Ovary (tissue), 9 donors: ENCODE results near the gene MTRFR. TPM values are rescaled to one million over a fixed set of nuclear protein-coding genes. Genes with fewer than 3 reads are reported as not detected.
A peak's percentile ranks its signal among the peaks of the same experiment; 100 is the strongest.

Experiments used
- DNase-seq, 5 donors: peaks; one replicate each; pipeline ENCODE4 v3.0.0-alpha.2; 2019 to 2020
- H3K27ac ChIP-seq, 2 donors: fragments of 200-600 bp; one replicate each; pipeline versions ENCODE4 v1.5.1 to v1.8.0; 2019 to 2022
- H3K27me3 ChIP-seq: fragments of 200-600 bp; one replicate; pipeline ENCODE4 v1.8.0; 2022
- H3K36me3 ChIP-seq: fragments of 200-600 bp; sonication (generic); one replicate; pipeline ENCODE4 v1.5.1; 2019
- H3K4me1 ChIP-seq: one replicate; pipeline ENCODE4 v1.8.1; 2013; ENCODE audit warnings: mild to moderate bottlenecking, moderate library complexity; ENCODE audit not compliant: insufficient read depth
- H3K4me3 ChIP-seq: fragments of 200-600 bp; sonication (generic); one replicate; pipeline ENCODE4 v1.5.1; 2017
- H3K9me3 ChIP-seq, 2 donors: fragments of 200-600 bp in 1 of 2; sonication (generic) in 1 of 2; one replicate each; pipeline versions ENCODE4 v1.5.1 to v1.8.1; 2013 to 2019; ENCODE audit warnings: mild to moderate bottlenecking in 1 of 2, moderate library complexity in 1 of 2
- CTCF ChIP-seq, 3 donors: fragments of 450-650 bp in 2 of 3; fragments of 200-600 bp in 1 of 3; IDR thresholded peaks; one replicate each; pipeline versions ENCODE4 v1.5.1 to v1.8.0; 2016 to 2022; ENCODE audit warnings: antibody characterized with exemption in 3 of 3, mild to moderate bottlenecking in 1 of 3
- EP300 ChIP-seq: sonication (generic); formaldehyde crosslinking; IDR thresholded peaks from one replicate; pipeline ENCODE4 v1.6.1; 2017; ENCODE audit warnings: antibody characterized with exemption
- POLR2A ChIP-seq: fragments of 450-650 bp; IDR thresholded peaks from one replicate; pipeline ENCODE4 v1.6.1; 2017; ENCODE audit warnings: antibody characterized with exemption, mild to moderate bottlenecking, moderate library complexity
- WGBS, 3 donors: extraction: QIAGEN DNeasy Blood & Tissue Kit in 1 of 3; methylation state at CpG; one replicate each; pipeline versions ENCODE4 v1.1.5 to v1.1.7; 2013 to 2017; 5-methylcytosine and 5-hydroxymethylcytosine counted together
- intact Hi-C, 4 donors: fragments of 100-400 bp; cut with DNase I; formaldehyde crosslinking; loops; one replicate each; pipeline versions ENCODE4 v1.11.0 to v1.15.1; 2022 to 2023
- polyA plus RNA-seq, 2 donors: library from polyadenylated mRNA; stranded (reverse); fragments of 200-250 nt in 1 of 2; fragments of 350-450 nt in 1 of 2; fragmentation: Illumina TruSeq in 1 of 2; extraction: RNeasy Lipid Tissue Mini Kit (QIAGEN cat#74804) in 1 of 2; gene quantifications; one replicate each; pipeline ENCODE4 v1.2.3, GENCODE V29; 2013 to 2014
- total RNA-seq, 7 donors: library from RNA; depleted of rRNA in 2 of 7; stranded (reverse); fragments of >200 nt in 2 of 7; fragmentation: NEBNext Ultra II Directional in 3 of 7; extraction: Animal tissue kit (Norgen Biotek cat#: 25700) in 3 of 7; gene quantifications; one replicate each; pipeline versions ENCODE4 v1.1.0 to v1.2.4, GENCODE V29; 2016 to 2023
- donor health status: DM: no; HTN: no; CAD: no; lungs with moderate emphysema.
- donor health status: DM: no; HTN: no; CAD: no.
- donor health status: Bipolar disorder and iron deficiency.
- donor health status: DM: yes; HTN: yes; CAD: no.
- donor health status: DM: no; HTN: no; CAD: no.
- donor health status: DM: yes; HTN: yes; CAD: no.

MTRFR gene
- total and polyA plus RNA-seq, 9 donors = 13.4 to 21.2 (median 17.5) TPM

- TF ChIP-seq POLR2A = no peak
- H3K9me3 ChIP-seq = no peaks in the 10 kb centered on the region
- no peak for DNase-seq
- WGBS, 3 donors = 59 to 74% (median 70%) methylated on average over 9 of the region's 9 CpGs
- intact Hi-C loops = no loop called here
- H3K27ac ChIP-seq = no peak overlapping the region
- H3K36me3 ChIP-seq = no peaks in the 10 kb centered on the region
- H3K4me3 ChIP-seq = no peak overlapping the region
- H3K4me1 ChIP-seq = no peaks in the 10 kb centered on the region
- no peaks in the 10 kb centered on the region for H3K27me3 ChIP-seq
These were observed 53.6 kb downstream of the MTRFR start for GRCh38 chr12:123286652-123287373.

- Histone ChIP-seq H3K9me3 (no peaks in the 10 kb centered on the region), H3K4me3 (no peak overlapping the region), H3K27ac (no peak overlapping the region), H3K36me3 (no peaks in the 10 kb centered on the region), H3K27me3 (no peaks in the 10 kb centered on the region), H3K4me1 (no peaks in the 10 kb centered on the region)
- no peak for DNase-seq
- intact Hi-C loops = no loop called here
- TF ChIP-seq EP300 (no peak), CTCF (IDR thresholded peaks at IDR 0.05) (no peak), POLR2A (no peak)
- 83 to 85% (median 85%) methylated on average over 20 of the region's 20 CpGs for WGBS, 3 donors
These were observed 55.6 kb downstream of the MTRFR start for GRCh38 chr12:123288751-123289346.

GRCh38 chr12:123289911-123290310 is 56.7 kb downstream of the MTRFR start:
- H3K36me3 ChIP-seq = no peaks in the 10 kb centered on the region
- intact Hi-C loops = no loop called here

GRCh38 chr12:123293178-123293760 is 60.0 kb downstream of the MTRFR start:
- WGBS, 3 donors = 90 to 93% (median 91%) methylated on average over 9 of the region's 9 CpGs
- Histone ChIP-seq H3K4me1 (no peaks in the 10 kb centered on the region), H3K27me3 (no peaks in the 10 kb centered on the region), H3K4me3 (no peak overlapping the region), H3K9me3 (no peaks in the 10 kb centered on the region), H3K27ac (no peak overlapping the region), H3K36me3 (no peaks in the 10 kb centered on the region)
- DNase-seq = no peak
- intact Hi-C loops = no loop called here
- TF ChIP-seq EP300 = no peak
- TF ChIP-seq CTCF (IDR thresholded peaks at IDR 0.05) = no peak
- no peak for TF ChIP-seq POLR2A

More at GRCh38 chr12:123289911-123290310, 56.7 kb downstream of the MTRFR start:
- no peaks in the 10 kb centered on the region for H3K27me3 ChIP-seq
- H3K4me3 ChIP-seq = no peak overlapping the region
- WGBS, 3 donors = 89 to 93% (median 90%) methylated on average over 11 of the region's 11 CpGs
- H3K9me3 ChIP-seq = no peaks in the 10 kb centered on the region
- TF ChIP-seq CTCF (IDR thresholded peaks at IDR 0.05) (no peak), POLR2A (no peak), EP300 (no peak)
- no peak overlapping the region for H3K27ac ChIP-seq
- H3K4me1 ChIP-seq = no peaks in the 10 kb centered on the region
- peak in 1 of 5 donors; percentile 5 for DNase-seq

GRCh38 chr12:123305136-123305535 is 71.9 kb downstream of the MTRFR start:
- no peak overlapping the region for H3K4me3 ChIP-seq
- no peak for DNase-seq
- intact Hi-C loops = no loop called here
- no peak for TF ChIP-seq POLR2A
- no peak for TF ChIP-seq EP300
- TF ChIP-seq CTCF (IDR thresholded peaks at IDR 0.05) = no peak
- no peaks in the 10 kb centered on the region for H3K4me1 ChIP-seq
- no peaks in the 10 kb centered on the region for H3K9me3 ChIP-seq
- H3K27me3 ChIP-seq = no peaks in the 10 kb centered on the region
- no peak overlapping the region for H3K27ac ChIP-seq
- 76 to 82% (median 81%) methylated on average over 3 of the region's 3 CpGs for WGBS, 3 donors
- H3K36me3 ChIP-seq = no peaks in the 10 kb centered on the region
